RPMI7951 (cell line): Measurements from ENCODE around the gene KL. TPM values are rescaled to one million over a fixed set of nuclear protein-coding genes. Genes with fewer than 3 reads are reported as not detected.
A peak's percentile ranks its signal among the peaks of the same experiment; 100 is the strongest.

Source experiments
- DNase-seq: peaks from one replicate; pipeline ENCODE4 v3.0.0-alpha.2; 2012; ENCODE audit warnings: low read depth
- total RNA-seq: library from RNA; depleted of rRNA; stranded (reverse); fragments of >200 nt; shearing (Covaris generic); gene quantifications from 2 replicates; pipeline ENCODE4 v1.2.3, GENCODE V29; 2014

KL gene
- total RNA-seq, 1 experiment from 2014 or later: not detected

DNA sequence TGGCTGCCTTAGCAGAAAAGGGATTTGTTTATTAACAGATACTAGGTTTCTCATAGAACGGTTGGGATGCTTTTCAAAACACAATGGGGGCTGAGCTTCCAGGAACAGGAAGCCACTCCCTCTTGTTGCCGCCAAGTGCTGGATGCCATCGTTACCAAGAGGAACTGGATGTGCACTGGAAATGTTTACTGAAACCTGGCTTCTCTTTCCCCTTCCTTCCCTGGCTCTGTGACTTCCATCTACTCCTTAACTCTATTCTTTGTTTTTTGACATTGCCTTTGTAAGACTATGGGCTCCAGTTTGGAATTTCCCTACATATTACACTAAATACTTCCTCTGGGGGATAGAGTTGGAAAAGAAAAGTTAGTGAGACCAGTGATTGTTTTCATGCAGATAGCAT is 11.7 kb upstream of the KL start:
- peak; percentile 8 for DNase-seq

- DNase-seq: no peak
Measured at GRCh38 chr13:33006134-33006533, 10.1 kb upstream of the KL start.

DNA sequence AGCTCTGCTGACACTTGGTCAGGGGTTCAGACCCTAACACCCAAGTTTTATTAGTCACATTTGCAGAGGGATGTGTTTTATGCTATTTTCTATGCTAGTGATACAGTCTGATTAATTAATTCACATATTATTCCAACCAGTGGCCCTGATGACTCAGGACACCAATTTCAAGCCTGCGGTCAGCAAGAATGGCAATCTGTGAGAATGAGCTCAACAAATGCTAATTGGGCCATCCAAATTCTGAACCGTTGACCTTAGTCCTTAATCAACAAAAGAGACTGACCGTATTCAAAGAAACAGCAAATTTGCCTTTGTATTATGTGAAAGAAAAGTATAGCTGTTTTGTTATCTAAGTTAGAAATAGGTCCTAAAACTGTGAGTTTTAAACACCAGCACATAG is 9.6 kb upstream of the KL start:
- DNase-seq: no peak

DNA sequence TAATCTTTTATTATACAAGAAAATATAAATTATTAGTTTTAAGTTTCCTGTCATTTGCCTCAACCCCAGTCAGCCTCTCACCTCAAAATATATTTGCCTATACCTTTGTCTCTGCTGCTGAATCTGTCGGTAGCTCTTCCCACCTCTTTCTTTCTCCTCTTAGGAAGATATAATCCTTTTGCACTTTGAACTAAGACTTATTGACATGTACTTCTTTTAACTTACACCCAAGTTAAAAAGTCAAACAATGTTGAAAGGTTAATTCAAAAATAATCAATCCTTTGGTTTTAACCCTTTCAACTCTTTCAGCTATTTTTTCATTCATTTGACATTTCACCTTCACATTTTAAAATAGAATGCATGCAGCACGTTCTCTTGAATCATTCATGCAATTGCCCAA is 9.0 kb upstream of the KL start:
- DNase-seq: no peak

GRCh38 chr13:33007950-33008349 is 8.3 kb upstream of the KL start:
- DNase-seq: no peak

DNA sequence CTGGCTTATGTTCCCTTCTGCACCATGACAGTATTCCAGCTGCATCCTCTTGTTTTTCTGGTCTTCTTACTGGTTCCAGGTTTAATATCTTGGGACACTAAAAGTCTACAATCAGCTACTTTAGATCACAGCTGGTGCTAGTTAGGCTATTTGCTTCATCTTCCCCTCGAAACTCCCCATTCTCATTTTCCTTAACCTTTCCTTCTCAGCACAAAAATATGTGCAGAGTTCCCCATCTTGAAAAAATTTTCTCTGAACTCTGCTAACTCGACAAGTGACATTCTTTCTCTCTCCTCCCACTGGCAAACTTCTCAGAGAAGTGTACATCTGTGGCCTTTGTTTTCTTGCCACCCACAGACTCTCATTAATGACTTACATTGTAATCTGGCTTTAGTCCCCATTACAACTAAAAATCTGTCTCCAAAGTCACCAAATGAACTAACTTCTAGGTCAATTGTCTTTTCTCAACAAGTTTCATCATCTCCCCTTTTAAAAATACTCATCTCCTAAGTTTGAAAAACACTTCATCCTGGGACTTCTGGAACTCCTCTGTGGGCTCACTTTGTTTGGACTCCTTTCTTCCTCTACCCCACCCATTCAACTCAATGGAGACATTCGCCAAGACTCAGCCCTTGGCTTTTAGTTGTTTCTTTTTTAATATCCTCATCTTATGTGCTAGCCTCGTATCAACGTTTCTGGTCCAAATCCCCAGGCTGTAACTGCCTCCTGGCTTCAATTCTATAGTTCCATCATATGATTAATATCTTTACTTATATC is 7.1 kb upstream of the KL start:
- DNase-seq: no peak

DNA sequence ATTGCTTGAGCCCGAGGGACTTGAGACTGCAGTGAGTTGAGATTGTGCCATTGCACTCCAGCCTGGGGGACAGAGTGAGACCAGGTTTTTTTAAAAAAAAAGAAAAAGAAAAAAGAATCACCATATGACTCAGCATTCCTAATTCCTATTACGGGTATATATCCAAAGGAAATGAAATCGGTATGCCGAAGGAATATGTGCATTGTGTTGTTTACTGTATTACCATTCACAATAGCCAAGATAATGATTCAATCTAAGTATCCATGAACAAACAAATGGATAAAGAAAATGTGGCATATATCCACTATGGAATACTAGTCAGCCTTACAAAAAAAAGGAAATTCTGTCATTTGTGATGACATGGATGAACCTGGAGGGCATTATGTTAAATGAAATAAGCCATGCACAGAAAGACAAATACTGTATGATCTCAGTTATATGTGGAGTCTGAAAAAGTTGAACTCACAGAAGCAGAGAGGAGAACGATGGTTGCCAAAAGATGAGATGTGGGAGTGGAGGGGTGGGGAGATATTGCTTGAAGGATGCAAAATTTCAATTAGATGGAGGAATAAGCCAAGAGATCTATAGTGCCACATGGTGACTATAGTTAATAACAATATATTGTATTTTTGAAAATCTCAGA is 4.3 kb upstream of the KL start:
- no peak for DNase-seq

DNA sequence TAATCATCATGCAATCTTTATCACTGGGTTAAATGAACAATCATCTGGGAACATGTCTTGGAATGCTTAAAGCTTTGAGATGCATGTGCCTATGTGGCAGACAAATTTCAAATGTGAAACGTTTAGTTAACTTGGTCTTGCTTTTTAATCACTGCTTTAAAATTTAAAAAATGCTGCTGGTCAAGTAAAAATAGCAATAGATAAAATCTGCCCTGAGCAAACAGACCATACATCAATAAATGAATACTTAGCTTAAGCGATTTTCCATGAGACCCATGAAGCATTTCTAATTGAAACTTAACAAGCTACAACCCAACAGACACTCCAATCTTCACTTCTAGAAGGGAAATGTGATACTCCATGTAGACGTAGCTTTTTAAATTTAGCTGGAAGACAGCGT is 1.9 kb upstream of the KL start:
- no peak for DNase-seq

- no peak for DNase-seq
Measured at GRCh38 chr13:33015241-33015668, 968 bp upstream of the KL start.

GRCh38 chr13:33015791-33016323 is 366 bp upstream of the KL start:
- DNase-seq: no peak

- peak; percentile 36 for DNase-seq
Measured at GRCh38 chr13:33017323-33017929, 1.2 kb downstream of the KL start.

DNA sequence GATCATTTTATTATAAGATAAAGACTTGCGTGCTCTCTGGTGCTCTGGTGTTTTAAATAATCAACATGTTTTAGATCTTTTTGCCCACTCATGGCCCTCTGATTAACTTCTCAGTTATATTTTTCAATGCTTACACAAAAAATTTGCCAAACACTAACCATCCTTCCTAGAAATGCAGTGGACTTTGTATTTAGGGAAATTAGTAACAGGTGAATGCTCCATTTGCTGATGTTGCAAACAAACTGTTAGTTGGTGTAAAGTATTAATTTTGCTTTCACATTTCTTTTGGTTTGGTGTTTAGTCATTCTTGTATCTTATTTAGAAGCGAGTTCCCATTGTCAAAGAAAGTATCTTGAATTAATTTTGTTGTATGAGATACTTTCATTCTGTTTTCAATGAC is 2.7 kb downstream of the KL start:
- no peak for DNase-seq

- DNase-seq: no peak
Measured at GRCh38 chr13:33022986-33023385, 6.8 kb downstream of the KL start.

DNA sequence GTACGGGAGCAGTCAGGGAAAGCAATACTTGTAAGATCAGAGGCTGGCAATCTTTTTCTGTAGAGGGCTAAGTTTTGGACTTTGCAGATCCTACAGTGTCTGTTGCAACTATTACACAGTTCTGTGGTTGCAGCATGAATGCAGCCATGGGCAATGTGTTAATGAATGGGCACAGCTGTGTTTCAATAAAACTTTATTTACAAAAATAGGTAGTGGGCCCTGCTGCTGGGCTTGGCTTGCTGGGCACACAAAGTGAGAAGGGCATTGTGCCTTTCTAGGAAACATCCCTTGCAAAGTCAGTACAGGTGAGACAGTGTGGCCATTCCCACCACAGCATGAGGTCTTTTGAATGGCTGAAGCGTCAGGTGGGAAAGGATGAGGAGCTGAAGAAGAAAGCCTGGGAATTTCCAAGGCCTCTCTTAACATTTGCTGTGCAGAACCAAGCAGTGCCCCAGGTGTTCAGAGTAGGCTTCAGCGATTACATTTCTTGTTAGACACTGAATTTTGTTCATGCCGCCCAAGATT is 9.1 kb downstream of the KL start:
- DNase-seq: no peak

- DNase-seq: no peak
Measured at GRCh38 chr13:33026489-33027152, 10.4 kb downstream of the KL start.

DNA sequence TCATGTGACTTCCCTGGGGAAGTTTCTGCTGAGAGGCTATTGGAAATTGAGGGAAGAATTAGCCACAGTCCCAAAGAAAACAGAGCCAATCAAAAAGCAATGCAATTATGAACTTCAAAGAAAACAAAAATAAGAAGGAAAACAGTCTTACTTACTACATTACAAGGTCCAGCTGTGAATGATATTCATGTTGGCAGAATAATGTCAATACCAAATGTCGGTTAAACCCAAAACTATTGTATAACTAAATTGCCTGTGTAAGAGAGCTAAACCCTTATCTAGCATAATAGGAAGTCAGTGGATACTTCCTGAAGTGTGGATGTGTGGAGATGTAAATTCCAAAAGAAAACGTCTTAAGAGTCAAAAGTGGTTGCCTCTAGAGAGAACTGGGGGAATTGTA is 12.4 kb downstream of the KL start:
- no peak for DNase-seq

DNA sequence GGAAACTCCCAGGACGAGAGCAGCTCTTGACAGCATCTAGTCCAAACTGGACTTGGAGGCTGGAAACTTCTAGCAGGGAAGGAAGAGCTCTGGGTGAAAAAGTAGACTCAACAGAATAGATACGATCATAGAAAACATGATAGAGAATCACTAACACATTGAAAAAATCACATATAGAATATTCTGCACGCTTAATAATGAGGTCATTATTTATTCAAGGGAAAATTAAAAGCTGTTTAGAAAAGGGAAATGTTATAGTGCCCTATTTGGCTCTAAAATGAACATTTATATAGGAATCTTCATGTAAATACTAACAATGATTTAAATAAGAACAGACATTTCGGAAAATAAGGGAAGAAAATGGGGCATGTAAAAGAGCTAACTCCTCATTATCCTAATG is 15.1 kb downstream of the KL start:
- DNase-seq: no peak

- peak; percentile 24 for DNase-seq
Measured at GRCh38 chr13:33032037-33032625, 15.9 kb downstream of the KL start.

GRCh38 chr13:33033051-33033812 is 17.0 kb downstream of the KL start:
- no peak for DNase-seq

DNA sequence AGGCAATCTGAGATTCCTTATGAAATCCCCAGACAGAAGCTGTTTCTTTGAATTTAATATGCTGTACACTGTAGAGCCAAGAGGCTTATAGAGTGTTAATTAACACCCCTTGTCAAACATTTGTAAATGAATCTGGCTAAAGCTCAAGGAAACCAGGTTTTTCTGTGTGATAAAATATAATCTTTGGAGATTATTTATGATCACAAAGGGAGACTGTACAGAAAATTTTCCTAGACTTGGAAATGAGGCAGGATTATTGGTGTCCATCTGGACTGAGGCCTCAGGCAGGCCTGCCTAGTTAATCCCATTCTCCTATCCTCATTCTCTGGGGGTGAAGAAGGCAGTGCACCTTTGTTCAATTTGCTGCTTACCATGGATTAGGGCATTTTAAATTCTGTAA is 17.8 kb downstream of the KL start:
- no peak for DNase-seq
